Activated CD8-positive, alpha-beta memory T cell treated with anti-CD3 and anti-CD28 coated beads, Interleukin-2, amount 10 ng/mL, durations not matched to agents 7 days and 5 days (primary cell): ENCODE results near the gene CKS1B. TPM values are rescaled to one million over a fixed set of nuclear protein-coding genes. Genes with fewer than 3 reads are reported as not detected.

ENCODE experiments used
- ATAC-seq: fragments of 150-1000 bp; cut with Tn5 transposase; one replicate; pipeline ENCODE4 v1.10.0; 2021; ENCODE audit warnings: moderate library complexity
- CTCF ChIA-PET: fragments of 350-600 bp; sonication (Branson Sonifier 250); formaldehyde crosslinking; loops from one replicate; lab custom pipeline; 2021; ENCODE audit warnings: antibody characterized with exemption; lab: Charles Lee
- DNase-seq: peaks from one replicate; pipeline ENCODE4 v3.0.0-alpha.2; 2020
- H3K27ac Mint-ChIP-seq: one replicate; pipeline ENCODE4 v1.8.0; 2021; ENCODE audit warnings: mild to moderate bottlenecking, mixed read lengths
- H3K27me3 Mint-ChIP-seq: one replicate; pipeline ENCODE4 v1.8.0; 2021; ENCODE audit warnings: mixed read lengths
- H3K36me3 Mint-ChIP-seq: one replicate; pipeline ENCODE4 v1.8.0; 2021; ENCODE audit warnings: mild to moderate bottlenecking, mixed read lengths
- H3K4me1 Mint-ChIP-seq: one replicate; pipeline ENCODE4 v1.8.0; 2021; ENCODE audit warnings: mixed read lengths
- H3K4me3 Mint-ChIP-seq: one replicate; pipeline ENCODE4 v1.8.0; 2021; ENCODE audit warnings: mild to moderate bottlenecking, moderate library complexity, mixed read lengths
- H3K9me3 Mint-ChIP-seq: one replicate; pipeline ENCODE4 v1.8.0; 2022; ENCODE audit warnings: low read depth, mixed read lengths
- total RNA-seq, 2 experiments: library from RNA; stranded (reverse); gene quantifications; one replicate each; pipeline ENCODE4 v1.2.3, GENCODE V29; 2021

The CKS1B gene
- total RNA-seq, 2 experiments from 2014 or later = 149 to 155 TPM

DNA sequence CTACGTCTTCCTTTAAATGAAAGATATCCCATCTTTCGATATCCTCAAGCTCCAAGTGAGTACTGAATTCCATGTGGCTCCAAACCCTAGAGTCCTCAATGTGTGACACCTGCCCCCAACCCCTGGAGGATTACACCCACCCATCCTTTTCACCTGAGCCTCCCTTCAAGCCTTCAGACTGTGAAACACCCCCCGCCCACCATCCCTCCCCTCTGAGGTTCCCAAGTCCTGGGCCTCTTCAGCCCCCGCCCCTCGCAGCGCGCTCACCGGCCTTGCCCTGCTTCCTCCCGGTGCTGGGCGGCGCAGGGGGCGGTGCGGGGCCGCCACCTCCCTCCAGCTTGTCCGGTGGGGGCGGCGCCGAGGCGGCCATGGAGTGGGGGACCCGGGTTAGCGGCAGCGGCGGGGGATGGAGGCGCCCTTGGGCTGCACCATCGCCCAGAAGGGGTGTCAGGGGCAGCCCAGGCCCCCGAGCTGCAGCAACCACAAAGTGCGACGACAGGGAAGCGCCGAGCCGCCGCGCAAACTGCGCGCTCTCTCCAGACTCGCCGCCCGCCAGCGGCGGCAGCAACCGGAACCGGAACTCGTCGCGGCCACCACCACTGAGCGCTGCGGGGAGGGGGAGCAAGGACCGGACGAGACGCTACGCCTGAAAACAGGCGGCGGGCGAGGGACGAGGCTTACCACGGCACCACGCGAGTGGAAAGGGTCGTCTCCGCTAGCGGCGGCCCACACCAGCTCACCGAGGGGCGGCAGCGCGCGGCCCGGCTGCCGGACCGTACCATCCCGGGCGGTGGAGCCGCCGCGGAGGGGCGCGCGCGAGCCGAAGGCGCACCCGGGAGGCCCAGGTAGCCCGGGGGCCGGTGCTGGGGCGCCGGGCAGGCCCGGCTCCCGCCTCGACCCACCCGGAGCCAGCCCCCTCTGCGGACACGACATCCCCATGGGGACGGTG, 13.0 kb upstream of the CKS1B start, which contains the start of gene PYGO2:
Gene PYGO2, minus strand, starts transcription at position 576 of the 949 bp plus-strand sequence. Its CDS starts 206 bp downstream, at position 370.
- Mint-ChIP-seq H3K9me3 (no peaks in the 10 kb centered on the region), H3K4me1 (peaks cover 46% of the 10 kb centered on the region), H3K36me3 (peaks cover 22% of the 10 kb centered on the region), H3K27me3 (no peaks in the 10 kb centered on the region), H3K4me3 (peak within 1 kb of the TSS; percentile 96), H3K27ac (peak within 1 kb of the TSS; percentile 91)
- ATAC-seq (peak; percentile 86), DNase-seq (peak; percentile 87)
- CTCF ChIA-PET = interaction anchor here (0.6 to 3.2 kb wide), 22 partner anchors 9 to 356 kb away, joined by 3 to 21 read pairs (median 4); partner anchors contain the start of genes ADAM15, FLAD1, PMVK and SHC1

DNA sequence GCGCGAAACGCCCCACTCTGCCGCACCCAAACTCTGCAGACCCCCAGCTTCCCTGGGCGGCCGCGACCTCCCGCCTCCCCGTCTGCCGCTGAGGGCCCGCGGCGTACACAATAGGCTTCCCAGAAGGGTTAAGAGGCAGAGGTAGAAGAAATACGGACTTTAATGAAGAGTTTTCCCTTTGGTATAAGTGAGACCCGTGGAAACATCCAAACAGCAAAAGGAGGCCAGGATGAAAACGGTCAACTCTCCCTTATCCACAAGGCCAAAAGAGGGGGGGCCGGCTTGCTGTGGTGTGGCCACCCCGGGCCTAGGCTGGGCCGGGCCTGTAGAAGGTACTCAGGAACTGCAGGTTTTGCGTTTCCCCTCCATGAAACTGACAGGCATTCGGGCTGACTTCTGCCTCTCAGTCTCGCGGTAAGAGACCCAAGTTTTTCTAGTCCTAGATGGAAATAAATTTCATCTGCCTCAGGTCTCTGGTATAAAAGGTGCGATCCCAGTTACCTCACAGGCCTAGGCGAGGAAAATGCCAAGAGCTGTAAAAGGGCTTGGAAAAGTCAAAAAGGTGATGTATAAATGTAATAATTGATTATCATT, 12.2 kb upstream of the CKS1B start:
- peak overlapping the region; percentile 91 for H3K27ac Mint-ChIP-seq
- CTCF ChIA-PET = interaction anchor here (1.0 to 3.2 kb wide), 13 partner anchors 9 to 357 kb away, joined by 3 to 21 read pairs (median 8); partner anchors contain the start of genes ADAM15, PMVK and SHC1
- no peaks in the 10 kb centered on the region for H3K9me3 Mint-ChIP-seq
- DNase-seq (no peak), ATAC-seq (peak; percentile 21)
- peaks cover 25% of the 10 kb centered on the region for H3K36me3 Mint-ChIP-seq
- H3K4me3 Mint-ChIP-seq = peak overlapping the region; percentile 89
- peaks cover 40% of the 10 kb centered on the region for H3K4me1 Mint-ChIP-seq
- no peaks in the 10 kb centered on the region for H3K27me3 Mint-ChIP-seq

DNA sequence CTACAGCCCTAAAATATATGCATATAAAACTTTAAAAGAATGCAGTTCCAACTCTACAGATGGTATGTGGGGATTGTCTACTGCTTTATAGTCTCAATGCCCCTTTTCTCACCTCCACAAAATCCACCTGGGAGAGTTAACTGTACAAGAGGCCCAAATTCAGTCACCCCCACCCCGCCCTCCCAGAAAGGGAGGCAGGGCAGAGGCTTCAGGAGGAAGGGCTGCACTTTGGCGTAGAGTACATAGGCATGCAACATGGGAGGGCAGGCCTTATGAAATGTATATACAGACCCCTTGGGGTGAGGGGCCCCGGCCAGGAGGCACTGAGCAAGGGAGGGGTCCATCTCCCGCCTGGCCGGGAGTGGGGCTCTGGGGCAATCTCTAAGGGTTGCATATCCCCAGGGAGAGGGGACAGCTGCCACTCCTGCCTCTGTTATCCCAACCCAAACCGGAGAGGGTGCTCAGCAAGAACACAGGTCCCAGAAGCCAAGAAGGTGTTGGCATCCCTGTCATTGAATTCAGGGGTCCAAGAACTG, 11.6 kb upstream of the CKS1B start:
- no peak for ATAC-seq
- CTCF ChIA-PET = interaction anchor here (1.4 to 3.2 kb wide), 4 partner anchors 26 to 122 kb away, joined by 3 to 16 read pairs (median 9); partner anchors contain the start of gene PMVK
- H3K9me3 Mint-ChIP-seq = no peaks in the 10 kb centered on the region
- H3K27ac Mint-ChIP-seq = peak overlapping the region; percentile 91
- H3K27me3 Mint-ChIP-seq = no peaks in the 10 kb centered on the region
- H3K4me3 Mint-ChIP-seq = peak overlapping the region; percentile 89
- DNase-seq = no peak
- H3K36me3 Mint-ChIP-seq = peaks cover 26% of the 10 kb centered on the region
- H3K4me1 Mint-ChIP-seq = peaks cover 45% of the 10 kb centered on the region

DNA sequence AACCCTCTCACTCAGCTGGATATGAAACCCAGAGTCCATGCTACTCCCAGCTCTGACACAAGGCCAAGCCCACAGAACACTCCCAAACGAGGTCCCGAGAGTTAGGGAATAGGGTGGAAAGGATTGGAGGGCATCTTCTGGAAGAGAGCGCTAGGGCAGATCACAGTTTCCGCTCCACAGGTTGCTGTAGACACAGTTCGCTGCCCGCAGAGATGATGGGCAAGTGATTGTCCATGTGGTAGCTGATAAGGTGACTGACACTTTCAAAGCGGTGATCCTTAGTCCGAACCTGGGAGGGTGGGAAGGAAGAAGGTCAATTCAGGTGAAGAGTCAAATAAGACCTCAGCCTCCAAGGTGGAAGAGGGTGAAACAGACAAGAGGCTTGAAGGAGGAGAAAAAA, 10.8 kb upstream of the CKS1B start:
- Mint-ChIP-seq H3K36me3 (peaks cover 26% of the 10 kb centered on the region), H3K4me1 (peaks cover 45% of the 10 kb centered on the region), H3K9me3 (no peaks in the 10 kb centered on the region), H3K4me3 (no peak overlapping the region), H3K27ac (peak overlapping the region; percentile 48), H3K27me3 (no peaks in the 10 kb centered on the region)
- CTCF ChIA-PET = interaction anchor here (1.1 to 1.4 kb wide), 3 partner anchors 8 to 35 kb away, joined by 3 to 4 read pairs (median 3); partner anchors contain the start of gene PBXIP1
- DNase-seq (no peak), ATAC-seq (no peak)

DNA sequence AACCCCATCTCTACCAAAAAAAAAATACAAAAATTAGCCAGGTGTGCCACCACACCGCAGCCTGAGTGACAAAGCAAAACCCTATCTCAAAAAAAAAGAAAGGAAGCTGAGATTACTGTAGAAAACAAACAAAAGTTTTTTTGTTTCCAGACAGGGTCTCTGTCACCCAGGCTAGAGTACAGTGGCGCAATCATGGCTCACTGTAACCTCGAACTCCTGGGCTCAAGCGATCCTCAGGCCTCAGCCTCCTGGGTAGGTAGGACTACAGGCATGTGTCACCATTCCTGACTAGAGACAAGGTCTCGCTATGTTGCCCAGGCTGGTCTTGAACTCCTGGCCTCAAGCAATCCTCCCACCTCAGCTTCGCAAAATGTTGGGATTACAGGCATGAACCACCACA, 10.1 kb upstream of the CKS1B start:
- H3K4me3 Mint-ChIP-seq = no peak overlapping the region
- H3K9me3 Mint-ChIP-seq = no peaks in the 10 kb centered on the region
- CTCF ChIA-PET = interaction anchor here (1.1 to 1.6 kb wide), 7 partner anchors 9 to 59 kb away, joined by 3 to 5 read pairs (median 3); partner anchors contain the start of genes PBXIP1 and PMVK
- peaks cover 25% of the 10 kb centered on the region for H3K36me3 Mint-ChIP-seq
- no peaks in the 10 kb centered on the region for H3K27me3 Mint-ChIP-seq
- peaks cover 51% of the 10 kb centered on the region for H3K4me1 Mint-ChIP-seq
- DNase-seq = no peak
- H3K27ac Mint-ChIP-seq = no peak overlapping the region
- ATAC-seq = no peak

DNA sequence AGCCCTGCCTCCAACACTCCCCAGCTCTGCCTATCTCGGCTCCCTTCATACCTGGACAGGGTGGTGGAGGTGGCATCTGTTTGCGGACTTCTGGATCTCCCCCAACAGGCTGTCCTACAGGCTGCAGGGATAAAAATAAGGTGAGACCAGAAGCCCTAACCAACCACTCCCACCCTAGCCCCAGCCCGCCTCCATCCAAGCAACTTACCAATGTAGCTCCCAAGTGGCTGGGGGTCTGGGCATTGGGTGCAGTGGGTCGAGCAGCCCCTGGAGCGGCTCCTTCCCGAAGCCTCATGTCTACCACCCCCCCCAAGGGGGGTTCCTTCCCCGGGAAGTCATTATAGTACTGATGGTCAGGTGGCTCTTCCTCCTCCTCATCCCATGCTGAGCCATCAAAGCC, 8.4 kb upstream of the CKS1B start:
- Mint-ChIP-seq H3K4me3 (no peak overlapping the region), H3K27me3 (no peaks in the 10 kb centered on the region), H3K9me3 (no peaks in the 10 kb centered on the region), H3K4me1 (peaks cover 47% of the 10 kb centered on the region), H3K36me3 (peaks cover 22% of the 10 kb centered on the region), H3K27ac (no peak overlapping the region)
- CTCF ChIA-PET = interaction anchor here (0.8 to 2.1 kb wide), 4 partner anchors 11 to 51 kb away, joined by 3 to 6 read pairs (median 4); partner anchors contain the start of gene PBXIP1
- no peak for ATAC-seq
- DNase-seq = no peak

DNA sequence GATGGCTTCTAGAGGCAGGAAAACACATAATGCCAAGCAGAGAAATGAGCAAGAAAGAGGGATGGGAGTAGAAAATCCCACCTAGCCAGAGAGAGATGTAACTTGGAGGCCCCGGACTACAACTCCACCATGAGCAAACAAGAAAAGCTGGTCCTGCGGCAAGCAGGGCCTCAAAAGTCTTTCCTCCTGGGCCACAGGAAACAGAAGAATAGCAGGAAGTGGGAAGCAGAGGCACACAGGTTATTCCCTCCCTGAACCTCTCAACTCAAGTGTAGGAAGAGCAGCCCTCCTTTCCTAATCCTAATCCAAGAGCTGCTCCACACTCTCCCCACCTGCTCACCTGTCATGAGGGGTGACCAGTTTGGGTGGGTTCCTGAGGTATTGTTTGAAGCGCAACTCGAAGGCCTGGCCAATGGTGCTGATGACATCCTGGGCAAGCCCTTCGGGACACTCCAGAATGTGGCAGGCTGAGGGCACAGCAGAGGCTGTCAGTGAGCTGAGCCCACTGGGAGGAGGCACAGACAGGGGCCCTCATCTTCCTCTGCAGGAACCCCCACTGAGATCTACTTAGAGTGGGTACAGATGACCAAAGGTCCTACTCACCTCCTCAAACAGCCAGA, 7.0 kb upstream of the CKS1B start:
- Mint-ChIP-seq H3K36me3 (peaks cover 20% of the 10 kb centered on the region), H3K4me3 (no peak overlapping the region), H3K4me1 (peaks cover 53% of the 10 kb centered on the region), H3K27ac (peak overlapping the region; percentile 41), H3K27me3 (no peaks in the 10 kb centered on the region), H3K9me3 (no peaks in the 10 kb centered on the region)
- CTCF ChIA-PET = interaction anchor here (0.6 to 2.1 kb wide), 3 partner anchors 17 to 50 kb away, joined by 3 to 6 read pairs (median 3); no protein-coding TSS in a partner anchor
- DNase-seq (no peak), ATAC-seq (no peak)

DNA sequence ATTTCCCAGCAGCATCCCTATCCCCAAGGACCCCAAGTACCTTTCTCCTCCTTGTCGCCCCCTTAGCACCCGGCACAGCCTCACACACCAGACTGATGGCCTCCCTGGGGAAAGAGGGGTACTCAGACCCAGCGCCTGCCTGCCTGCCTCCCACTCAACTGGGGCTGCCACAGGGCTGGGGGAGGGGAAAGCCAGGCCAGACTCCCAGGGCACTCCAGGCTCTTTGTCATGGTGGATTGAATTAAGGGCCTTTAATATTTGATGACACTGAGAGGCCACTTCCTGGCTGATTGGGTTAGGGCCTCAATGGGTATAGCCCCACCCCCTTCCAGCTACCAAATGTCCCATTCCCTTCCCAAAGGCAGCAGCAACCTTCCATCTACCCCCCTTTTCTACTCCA, 5.8 kb upstream of the CKS1B start:
- no peaks in the 10 kb centered on the region for H3K9me3 Mint-ChIP-seq
- ATAC-seq (no peak), DNase-seq (no peak)
- H3K4me1 Mint-ChIP-seq = peaks cover 48% of the 10 kb centered on the region
- H3K27me3 Mint-ChIP-seq = no peaks in the 10 kb centered on the region
- H3K36me3 Mint-ChIP-seq = peaks cover 13% of the 10 kb centered on the region
- no peak overlapping the region for H3K4me3 Mint-ChIP-seq
- peak overlapping the region; percentile 24 for H3K27ac Mint-ChIP-seq
- CTCF ChIA-PET = interaction anchor here (2.6 kb wide), 1 partner anchor 31 kb away, joined by 8 read pairs; no protein-coding TSS in a partner anchor

DNA sequence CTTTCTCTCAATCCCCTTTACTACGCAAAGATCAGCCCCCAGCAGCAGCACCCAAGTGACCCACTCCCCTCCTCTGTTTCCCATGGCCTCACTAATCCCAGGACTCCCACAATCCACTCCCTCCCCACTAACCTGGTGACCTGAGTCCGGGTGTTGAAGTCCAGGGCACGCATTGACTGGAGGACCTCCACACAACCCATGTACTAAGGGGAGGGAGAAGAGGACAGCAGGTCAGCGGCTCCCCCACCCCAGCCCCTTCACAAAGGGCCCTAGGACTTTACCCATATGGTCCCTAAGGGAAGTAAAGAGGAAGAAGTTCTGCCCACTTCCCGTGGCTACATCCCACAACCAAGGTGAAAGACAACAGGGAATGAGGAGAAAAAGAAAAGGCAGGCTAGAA, 5.2 kb upstream of the CKS1B start:
- Mint-ChIP-seq H3K9me3 (no peaks in the 10 kb centered on the region), H3K4me1 (peaks cover 45% of the 10 kb centered on the region), H3K36me3 (peaks cover 10% of the 10 kb centered on the region), H3K27me3 (no peaks in the 10 kb centered on the region), H3K27ac (peak overlapping the region; percentile 24), H3K4me3 (no peak overlapping the region)
- no peak for ATAC-seq
- DNase-seq = no peak
- CTCF ChIA-PET = interaction anchor here (1.3 to 2.6 kb wide), 2 partner anchors 24 to 30 kb away, joined by 3 to 8 read pairs; no protein-coding TSS in a partner anchor

DNA sequence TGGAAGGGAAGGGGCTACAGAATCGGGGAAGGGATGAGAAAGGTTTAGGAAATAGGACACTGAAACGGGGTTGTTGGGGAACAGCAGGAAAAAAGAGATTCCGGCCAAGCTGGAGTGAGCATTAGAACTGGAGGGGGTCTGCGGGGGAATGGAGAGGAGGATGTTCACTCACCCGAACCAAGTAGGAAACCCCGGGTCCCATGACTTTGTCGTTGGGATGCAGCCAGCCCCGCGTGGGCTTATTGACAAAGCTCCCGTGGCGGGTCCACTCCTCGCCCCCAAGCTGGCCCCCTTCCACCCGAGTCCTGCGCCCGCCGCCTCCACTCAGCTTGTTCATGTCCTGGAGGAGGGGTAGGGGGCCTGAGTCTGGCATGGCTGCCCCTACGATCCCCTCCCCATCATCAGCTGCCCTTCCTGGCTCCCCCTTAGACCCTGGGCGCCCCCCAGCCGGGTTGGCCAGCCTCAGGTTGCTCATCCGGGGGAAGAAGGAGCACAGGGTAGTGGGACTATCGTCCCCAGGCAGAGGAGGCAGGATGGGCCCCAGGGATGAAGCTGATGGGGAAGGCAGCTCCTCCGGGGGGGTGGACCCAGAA, 4.5 kb upstream of the CKS1B start:
- ATAC-seq (no peak), DNase-seq (no peak)
- CTCF ChIA-PET = interaction anchor here (1.2 to 4.7 kb wide), 8 partner anchors 9 to 115 kb away, joined by 3 to 17 read pairs (median 6); partner anchors contain the start of genes FLAD1 and PYGO2
- no peak overlapping the region for H3K27ac Mint-ChIP-seq
- H3K4me1 Mint-ChIP-seq = peaks cover 43% of the 10 kb centered on the region
- H3K36me3 Mint-ChIP-seq = peaks cover 10% of the 10 kb centered on the region
- H3K27me3 Mint-ChIP-seq = no peaks in the 10 kb centered on the region
- H3K4me3 Mint-ChIP-seq = no peak overlapping the region
- no peaks in the 10 kb centered on the region for H3K9me3 Mint-ChIP-seq

DNA sequence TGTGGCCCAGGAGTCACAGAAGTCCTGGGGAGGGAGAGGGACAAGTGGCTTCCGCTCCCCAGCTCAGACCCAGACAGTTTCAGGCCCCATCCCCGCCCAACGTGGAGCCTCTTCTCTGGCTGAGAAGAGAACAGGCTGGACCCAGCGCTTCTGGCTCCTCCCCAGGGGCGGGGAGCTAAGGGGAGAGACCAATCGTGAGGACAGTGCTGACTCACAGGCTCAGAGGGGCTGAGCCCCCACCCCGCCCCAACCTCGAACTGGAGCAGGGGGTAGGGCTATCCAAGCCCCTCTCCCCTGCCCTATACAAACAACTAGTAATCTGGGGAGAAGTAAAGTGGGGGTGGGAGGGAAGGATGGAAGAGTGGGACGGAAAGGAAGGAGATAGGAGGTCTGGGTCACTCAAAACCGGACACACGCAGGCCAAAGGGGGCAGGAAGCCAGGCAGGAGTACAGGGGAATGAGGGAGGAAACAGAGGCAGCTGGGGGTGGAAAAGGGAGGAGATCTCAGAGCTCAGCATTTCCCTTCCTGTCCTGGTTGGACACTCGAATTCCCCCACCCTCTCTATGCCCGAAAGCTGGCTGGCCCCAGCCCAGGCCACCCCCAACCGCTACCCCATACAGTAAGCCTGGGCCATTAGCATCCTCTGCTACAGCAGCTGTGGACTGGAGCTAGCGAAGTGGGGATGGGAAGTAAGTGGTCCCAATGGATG, 3.7 kb upstream of the CKS1B start, which contains the start of gene SHC1:
Gene SHC1, minus strand, starts transcription at position 117 of the 710 bp plus-strand sequence. CDS start 221 bp downstream, outside the sequence.
- DNase-seq (peak; percentile 56), ATAC-seq (no peak)
- Mint-ChIP-seq H3K36me3 (peaks cover 10% of the 10 kb centered on the region), H3K4me3 (no peak within 1 kb of the TSS), H3K27me3 (no peaks in the 10 kb centered on the region), H3K9me3 (no peaks in the 10 kb centered on the region), H3K27ac (peak within 1 kb of the TSS; percentile 56), H3K4me1 (peaks cover 43% of the 10 kb centered on the region)
- CTCF ChIA-PET = interaction anchor here (1.2 to 4.7 kb wide), 8 partner anchors 9 to 114 kb away, joined by 3 to 17 read pairs (median 6); partner anchors contain the start of genes FLAD1 and PYGO2
